Panc1 (cell line): ENCODE data around the gene TOP1. TPM values are rescaled to one million over a fixed set of nuclear protein-coding genes. Genes with fewer than 3 reads are reported as not detected.

ENCODE experiments used
- ATAC-seq: fragments of 200-7000 bp; cut with Tn5 transposase; 2 replicates; pipeline ENCODE4 v1.9.1; 2020; ENCODE audit warnings: mild to moderate bottlenecking, moderate library complexity
- BruUV-seq: library from RNA; stranded (reverse); fragments of 400-500 nt; replicated peaks from 2 replicates; lab custom pipeline; 2021; lab: Mats Ljungman, UMichigan
- CTCF ChIA-PET: fragments of 300-600 bp; sonication (Branson Sonifier 250); formaldehyde crosslinking; loops from one replicate; lab custom pipeline; 2022; ENCODE audit warnings: antibody characterized with exemption; lab: Charles Lee
- POLR2A ChIA-PET: fragments of 300-600 bp; sonication (Branson Sonifier 250); formaldehyde crosslinking; loops from one replicate; lab custom pipeline; 2022; ENCODE audit warnings: antibody characterized with exemption; lab: Charles Lee
- DNase-seq: peaks from one replicate; pipeline ENCODE4 v3.0.0-alpha.2; 2010; ENCODE audit warnings: low read depth, low spot score
- H3K27ac ChIP-seq: 2 replicates; pipeline ENCODE4 v1.5.1; 2011; ENCODE audit warnings: mild to moderate bottlenecking, low read length, inconsistent platforms
- H3K27me3 ChIP-seq: fragments of 200-500 bp; sonication (Bioruptor generic); 2 replicates; pipeline ENCODE4 v1.6.0; 2014; ENCODE audit warnings: low read length, inconsistent platforms; ENCODE audit not compliant: control insufficient read depth, insufficient read depth
- H3K36me3 ChIP-seq: fragments of 200-500 bp; sonication (Bioruptor generic); 2 replicates; pipeline ENCODE4 v1.5.1; 2014; ENCODE audit warnings: inconsistent platforms, mild to moderate bottlenecking, low read length, moderate library complexity; ENCODE audit not compliant: control insufficient read depth, insufficient read depth
- H3K4me1 ChIP-seq: 2 replicates; pipeline ENCODE4 v1.5.1; 2011; ENCODE audit warnings: inconsistent platforms, mild to moderate bottlenecking, low read length, moderate library complexity; ENCODE audit not compliant: control insufficient read depth, insufficient read depth
- H3K4me3 ChIP-seq, 2 experiments: 2 replicates each; pipeline ENCODE4 v1.5.1; 2011 to 2012; ENCODE audit warnings: low read depth in 2 of 2, low read length in 2 of 2, mild to moderate bottlenecking in 2 of 2, inconsistent platforms in 1 of 2, moderate library complexity in 1 of 2
- H3K9me3 ChIP-seq: fragments of 200-500 bp; sonication (Bioruptor generic); 2 replicates; pipeline ENCODE4 v1.5.1; 2014; ENCODE audit warnings: low read depth, mild to moderate bottlenecking, inconsistent platforms, low read length, moderate library complexity; ENCODE audit not compliant: control insufficient read depth, insufficient read depth
- CTCF ChIP-seq: fragments of 450-650 bp; IDR thresholded peaks from 2 replicates; pipeline ENCODE4 v1.5.1; 2017; ENCODE audit warnings: mild to moderate bottlenecking
- POLR2AphosphoS5 ChIP-seq: IDR thresholded peaks from 2 replicates; pipeline ENCODE4 v1.6.1; 2012; ENCODE audit warnings: mild to moderate bottlenecking, low read depth, low read length, moderate library complexity
- REST ChIP-seq, 2 experiments: IDR thresholded peaks; 2 replicates each; pipeline ENCODE4 v1.6.1; 2011 to 2012; ENCODE audit warnings: low read depth in 2 of 2, control low read depth in 1 of 2, low read length in 1 of 2, mild to moderate bottlenecking in 1 of 2, moderate library complexity in 1 of 2; ENCODE audit not compliant: insufficient read depth in 1 of 2
- SIN3A ChIP-seq: IDR thresholded peaks from 2 replicates; pipeline ENCODE4 v1.6.1; 2012; ENCODE audit warnings: low read depth, mild to moderate bottlenecking, low read length, moderate library complexity, borderline replicate concordance; ENCODE audit not compliant: insufficient read depth
- TCF7L2 ChIP-seq: IDR thresholded peaks from 2 replicates; pipeline ENCODE4 v1.6.1; 2011; ENCODE audit warnings: mild to moderate bottlenecking, low read depth, low read length, inconsistent platforms
- in situ Hi-C: cut with HindIII; loops from 2 replicates; pipeline ENCODE4 v1.10.0; 2016; ENCODE audit warnings: low sequenced_read_pairs, low pct_unique_long_range_greater_than_20kb
- intact Hi-C: fragments of 100-400 bp; cut with micrococcal nuclease; formaldehyde crosslinking; loops from one replicate; pipeline ENCODE4 v1.10.0; 2022; ENCODE audit not compliant: unreplicated experiment
- total RNA-seq: library from RNA; stranded (reverse); gene quantifications from one replicate; pipeline ENCODE4 v1.2.1, GENCODE V29; 2021; ENCODE audit not compliant: unreplicated experiment

The TOP1 gene
- total RNA-seq, 1 experiment from 2014 or later: 65.2 TPM

- no peak overlapping the region for H3K27ac ChIP-seq
- no peak for ATAC-seq
- no peak for TF ChIP-seq TCF7L2
- no peak for TF ChIP-seq POLR2AphosphoS5
- TF ChIP-seq CTCF: no peak
- TF ChIP-seq REST (IDR thresholded peaks at IDR 0.05; ENCODE audit: insufficient read depth in 1 of 2, low read depth in 2 of 2, low read length in 1 of 2): no peak
- no peak for TF ChIP-seq SIN3A
- CTCF ChIA-PET: interaction anchor here (1.1 kb wide), 1 partner anchor 102 kb away, joined by 4 read pairs; no protein-coding TSS in a partner anchor
- H3K36me3 ChIP-seq: no peaks in the 10 kb centered on the region
- H3K4me3 ChIP-seq: no peak overlapping the region
- no peaks in the 10 kb centered on the region for H3K27me3 ChIP-seq
- BruUV-seq: no TSS peak
- POLR2A ChIA-PET: no interaction called here
- DNase-seq: no peak
- in situ Hi-C loops (no loop called here), intact Hi-C loops (no loop called here)
- H3K4me1 ChIP-seq: no peaks in the 10 kb centered on the region
- no peaks in the 10 kb centered on the region for H3K9me3 ChIP-seq
These were observed 36.1 kb upstream of the TOP1 start for GRCh38 chr20:40992349-40993113.

GRCh38 chr20:40993794-40994540, 34.7 kb upstream of the TOP1 start:
- intact Hi-C loops: no loop called here
- ChIA-PET CTCF (interaction anchor here (0.7 kb wide), 1 partner anchor 1904 kb away, joined by 4 read pairs; no protein-coding TSS in a partner anchor), POLR2A (no interaction called here)
- Histone ChIP-seq H3K27me3 (no peaks in the 10 kb centered on the region), H3K27ac (no peak overlapping the region), H3K9me3 (no peaks in the 10 kb centered on the region), H3K36me3 (no peaks in the 10 kb centered on the region), H3K4me1 (no peaks in the 10 kb centered on the region), H3K4me3 (no peak overlapping the region)
- no TSS peak for BruUV-seq
- in situ Hi-C loops: no loop called here
- no peak for DNase-seq
- no peak for TF ChIP-seq POLR2AphosphoS5
- TF ChIP-seq SIN3A: no peak
- no peak for TF ChIP-seq TCF7L2
- TF ChIP-seq REST (IDR thresholded peaks at IDR 0.05; ENCODE audit: insufficient read depth in 1 of 2, low read depth in 2 of 2, low read length in 1 of 2): no peak
- no peak for TF ChIP-seq CTCF
- ATAC-seq: no peak
